Inferior parietal cortex (tissue), 1 donor: ENCODE results near the gene TEAD1.

Source experiments
- DNase-seq: peaks from one replicate; pipeline ENCODE4 v3.0.0-alpha.2; 2016; ENCODE audit errors: extremely low spot score

The TEAD1 gene

DNA sequence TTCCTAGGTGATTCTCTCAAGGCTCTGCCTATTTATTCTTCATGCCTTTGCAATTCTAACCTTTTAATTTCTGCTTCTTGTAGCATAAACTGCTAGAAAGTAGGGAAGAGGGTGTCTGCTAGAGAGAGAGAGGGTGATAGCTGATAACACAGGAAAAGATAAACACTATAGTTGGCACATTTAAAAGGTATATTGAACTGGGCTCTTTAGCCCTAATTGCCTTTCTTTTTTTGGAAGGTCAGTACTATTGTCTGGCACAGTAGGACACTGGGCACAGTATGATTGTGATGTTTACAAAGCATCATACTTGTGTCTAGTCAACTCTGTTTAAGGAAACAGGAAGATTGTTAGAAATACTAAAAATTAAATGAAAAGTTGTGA is 33.3 kb downstream of the TEAD1 start:
- DNase-seq: no peak

DNA sequence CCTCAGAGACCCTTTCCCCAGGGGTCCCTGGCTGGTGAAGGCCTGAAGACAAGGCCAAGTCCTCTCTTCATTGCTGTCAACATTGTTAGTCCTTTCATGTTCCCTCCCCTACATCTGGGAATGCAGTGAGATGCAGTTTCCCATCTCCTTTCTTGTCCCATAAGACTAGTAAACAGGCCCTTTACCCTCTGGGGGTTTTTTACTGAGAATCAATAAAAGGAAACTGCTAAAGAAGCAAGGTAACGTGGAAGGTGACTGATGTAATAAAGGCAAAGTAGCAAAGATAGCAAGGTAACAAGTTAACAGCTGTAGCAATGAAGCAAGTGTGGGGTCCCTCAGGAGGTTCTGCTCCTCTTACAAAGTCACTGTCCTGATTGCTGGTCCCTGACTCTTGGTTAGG is 37.3 kb downstream of the TEAD1 start:
- no peak for DNase-seq

GRCh38 chr11:12712132-12712531 is 37.9 kb downstream of the TEAD1 start:
- DNase-seq: no peak

GRCh38 chr11:12715131-12715530 is 40.9 kb downstream of the TEAD1 start:
- no peak for DNase-seq

GRCh38 chr11:12715941-12716340 is 41.7 kb downstream of the TEAD1 start:
- no peak for DNase-seq

DNA sequence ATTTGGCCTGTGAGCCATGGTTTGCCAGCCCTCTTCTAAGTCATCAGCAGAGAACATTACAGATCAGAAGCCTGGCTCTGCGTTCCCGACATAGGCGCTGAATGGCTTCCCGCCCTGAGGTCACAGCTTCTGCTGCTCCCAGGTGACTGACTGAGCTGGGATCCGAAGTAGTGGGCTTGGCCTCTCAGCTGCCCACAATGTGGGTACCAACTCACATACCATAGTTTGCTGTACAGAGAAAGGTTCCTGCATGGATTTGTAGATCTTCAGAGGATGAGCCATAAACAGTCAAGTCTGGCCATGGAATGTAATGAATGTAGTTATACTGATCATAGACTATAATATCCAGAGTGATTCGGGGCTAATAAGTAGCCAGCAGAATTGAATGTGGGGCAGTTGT is 42.6 kb downstream of the TEAD1 start:
- no peak for DNase-seq

- no peak for DNase-seq
Observed at GRCh38 chr11:12717851-12718291, 43.6 kb downstream of the TEAD1 start.

- DNase-seq: no peak
Observed at GRCh38 chr11:12719221-12719620, 45.0 kb downstream of the TEAD1 start.

GRCh38 chr11:12721816-12722604 is 47.8 kb downstream of the TEAD1 start:
- no peak for DNase-seq

DNA sequence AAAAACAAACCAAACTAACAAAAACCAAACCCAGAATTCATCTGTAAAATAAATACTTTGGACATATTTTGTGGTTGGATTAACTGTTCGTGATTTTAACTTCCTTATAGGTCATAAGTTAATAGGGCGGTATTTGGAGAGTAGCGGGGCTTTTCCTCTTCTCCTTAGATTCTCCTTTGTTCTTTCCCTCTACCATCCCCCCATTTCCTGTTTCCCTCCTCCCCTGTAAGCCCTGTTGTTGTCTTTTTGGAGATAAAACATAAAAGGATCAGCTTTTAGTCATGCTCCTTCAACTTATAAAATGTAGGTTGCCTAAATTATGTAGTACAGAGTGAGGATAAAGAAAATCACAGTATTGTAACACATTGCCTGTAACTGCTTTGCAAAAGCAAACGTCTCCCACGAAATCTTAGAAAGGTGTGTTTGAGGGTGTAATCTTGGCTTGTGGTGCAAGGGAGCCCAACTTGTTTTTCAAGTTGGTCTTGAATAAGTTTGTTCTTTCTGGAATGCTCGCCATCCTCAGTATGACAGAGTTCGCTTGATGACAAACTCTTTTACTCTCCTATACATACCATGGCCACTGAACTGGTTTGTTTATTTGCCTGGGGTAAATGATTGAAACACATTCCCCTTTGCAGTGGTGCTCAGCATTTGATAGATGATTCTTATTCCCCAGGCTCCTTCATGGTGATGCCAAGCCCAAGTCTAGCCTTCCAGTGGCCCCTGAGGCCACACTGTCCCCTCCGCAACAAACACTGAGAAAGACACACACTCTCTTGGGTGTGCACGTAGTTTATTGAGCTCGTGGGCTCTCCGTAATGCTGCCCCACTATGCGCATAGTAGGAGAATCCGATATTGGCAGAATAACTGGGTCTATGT is 49.4 kb downstream of the TEAD1 start:
- DNase-seq: no peak

GRCh38 chr11:12724301-12725054 is 50.3 kb downstream of the TEAD1 start:
- DNase-seq: no peak

DNA sequence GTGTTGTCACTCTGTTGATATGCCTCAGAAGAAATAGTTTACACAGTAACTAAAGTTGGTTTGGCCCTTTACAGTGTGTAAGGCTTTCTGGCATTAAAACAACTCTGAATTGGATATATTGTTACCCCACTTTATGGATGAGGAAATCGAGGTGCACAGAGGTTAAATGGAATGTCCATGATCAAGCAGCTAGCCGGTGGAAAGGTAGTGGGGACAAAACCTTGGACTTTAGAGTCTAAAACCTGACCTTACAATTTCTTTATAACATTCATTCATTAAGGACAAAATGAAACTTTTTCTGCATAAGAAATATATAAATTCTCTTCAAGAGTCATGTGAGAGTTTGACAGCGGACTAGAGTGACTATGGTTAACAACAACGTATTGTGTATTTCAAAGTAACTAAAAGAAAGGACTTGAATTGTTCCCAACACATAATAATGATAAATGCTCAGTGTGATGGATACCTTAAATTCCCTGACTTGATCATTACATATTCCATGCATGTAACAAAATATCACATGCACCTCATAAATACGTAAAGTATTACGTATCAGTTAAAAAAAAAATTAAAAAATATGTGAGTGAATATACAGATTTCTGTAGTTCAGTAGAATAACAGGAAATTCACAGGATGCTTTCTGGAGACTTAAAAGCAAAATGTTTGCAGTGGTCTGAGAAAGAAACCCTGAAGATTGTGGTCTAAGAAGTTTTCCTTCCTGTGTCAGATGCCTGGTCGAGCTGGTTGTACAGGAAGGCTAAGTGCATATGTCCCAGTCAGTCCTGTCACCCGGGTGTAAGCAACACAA is 51.0 kb downstream of the TEAD1 start:
- no peak for DNase-seq

- DNase-seq: no peak
Observed at GRCh38 chr11:12725863-12726682, 51.9 kb downstream of the TEAD1 start.

- DNase-seq: no peak
Observed at GRCh38 chr11:12727563-12728211, 53.5 kb downstream of the TEAD1 start.

GRCh38 chr11:12728417-12728816 is 54.2 kb downstream of the TEAD1 start:
- DNase-seq: no peak

- no peak for DNase-seq
Observed at GRCh38 chr11:12729941-12730340, 55.7 kb downstream of the TEAD1 start.

DNA sequence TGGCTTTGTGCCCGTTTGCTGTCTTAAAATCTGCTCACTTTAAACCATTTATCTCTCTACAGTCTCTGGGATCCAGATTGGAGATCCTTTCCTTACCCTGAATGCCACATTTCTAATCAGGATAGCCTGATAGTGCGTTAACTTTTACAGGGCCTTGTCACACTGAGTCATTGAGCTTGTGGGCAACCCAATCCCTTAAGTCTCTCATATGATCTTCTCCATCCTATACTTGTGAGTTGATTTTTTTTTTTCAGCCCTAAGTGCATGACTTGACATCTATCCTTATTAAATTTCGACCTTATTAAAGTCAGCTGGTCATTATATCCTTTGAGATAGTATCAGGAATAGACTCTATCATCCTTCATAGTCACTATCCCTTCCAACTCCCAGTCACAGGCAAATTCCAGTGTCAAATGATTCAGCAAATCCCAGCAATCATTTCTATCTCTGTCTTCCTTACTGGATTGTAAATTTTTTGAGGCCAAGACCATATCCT is 57.7 kb downstream of the TEAD1 start:
- DNase-seq: no peak

- no peak for DNase-seq
Observed at GRCh38 chr11:12733091-12733490, 58.9 kb downstream of the TEAD1 start.

- no peak for DNase-seq
Observed at GRCh38 chr11:12734625-12735024, 60.4 kb downstream of the TEAD1 start.

DNA sequence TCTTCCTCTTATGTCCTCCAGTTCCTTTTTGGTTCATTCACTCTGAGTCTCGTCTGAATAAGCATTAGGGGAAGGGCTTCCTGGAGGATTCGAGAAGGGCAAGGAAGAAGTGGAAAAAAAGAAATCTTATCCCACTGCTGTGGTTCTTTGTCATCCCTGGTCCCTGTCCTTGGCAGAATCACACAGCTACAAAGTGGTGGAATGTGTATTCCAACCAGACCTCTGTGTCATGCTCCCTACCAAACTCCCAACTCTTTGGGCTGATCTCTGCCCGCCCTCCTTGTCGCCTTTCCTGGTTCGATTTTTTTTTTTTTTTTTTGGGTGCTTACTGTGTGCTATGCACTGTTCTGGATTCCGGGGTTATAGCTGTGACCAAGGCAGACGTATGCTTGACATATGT is 61.0 kb downstream of the TEAD1 start:
- no peak for DNase-seq
